ENCODE data around the gene ATP1B3. TPM values are rescaled to one million over a fixed set of nuclear protein-coding genes. Genes with fewer than 3 reads are reported as not detected.
"Not testable (repeated sequence)": the region's sequence is repeated elsewhere in the genome, so short reads cannot be mapped to it uniquely, and the experiment has no call there.

The ATP1B3 gene
- total RNA-seq, 1 experiment from 2014 or later: 155 TPM

- H3K9me3 ChIP-seq: no peaks in the 10 kb centered on the region
- BruUV-seq (replicated peaks): no TSS peak
- ChIA-PET POLR2A (no interaction called here), CTCF (no interaction called here)
- no peaks in the 10 kb centered on the region for H3K4me1 ChIP-seq
- no peaks in the 10 kb centered on the region for H3K4me1 Mint-ChIP-seq (ENCODE audit: low read depth, unreplicated experiment)
- H3K27ac Mint-ChIP-seq (ENCODE audit: unreplicated experiment): no peak overlapping the region
- H3K36me3 ChIP-seq (ENCODE audit: control insufficient read depth, insufficient read depth, low read length): no peaks in the 10 kb centered on the region; the same call in 1 of the 2 replicates
- TF ChIP-seq, protein P1, sequence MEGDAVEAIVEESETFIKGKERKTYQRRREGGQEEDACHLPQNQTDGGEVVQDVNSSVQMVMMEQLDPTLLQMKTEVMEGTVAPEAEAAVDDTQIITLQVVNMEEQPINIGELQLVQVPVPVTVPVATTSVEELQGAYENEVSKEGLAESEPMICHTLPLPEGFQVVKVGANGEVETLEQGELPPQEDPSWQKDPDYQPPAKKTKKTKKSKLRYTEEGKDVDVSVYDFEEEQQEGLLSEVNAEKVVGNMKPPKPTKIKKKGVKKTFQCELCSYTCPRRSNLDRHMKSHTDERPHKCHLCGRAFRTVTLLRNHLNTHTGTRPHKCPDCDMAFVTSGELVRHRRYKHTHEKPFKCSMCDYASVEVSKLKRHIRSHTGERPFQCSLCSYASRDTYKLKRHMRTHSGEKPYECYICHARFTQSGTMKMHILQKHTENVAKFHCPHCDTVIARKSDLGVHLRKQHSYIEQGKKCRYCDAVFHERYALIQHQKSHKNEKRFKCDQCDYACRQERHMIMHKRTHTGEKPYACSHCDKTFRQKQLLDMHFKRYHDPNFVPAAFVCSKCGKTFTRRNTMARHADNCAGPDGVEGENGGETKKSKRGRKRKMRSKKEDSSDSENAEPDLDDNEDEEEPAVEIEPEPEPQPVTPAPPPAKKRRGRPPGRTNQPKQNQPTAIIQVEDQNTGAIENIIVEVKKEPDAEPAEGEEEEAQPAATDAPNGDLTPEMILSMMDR (IDR thresholded peaks at IDR 0.05; ENCODE audit: insufficient read depth in 1 of 2, low read depth in 1 of 2, low read length in 1 of 2, severe bottlenecking in 1 of 2, unreplicated experiment in 1 of 2): no peak
- no peaks in the 10 kb centered on the region for H3K9me3 Mint-ChIP-seq (ENCODE audit: unreplicated experiment)
- no peaks in the 10 kb centered on the region for H3K27me3 ChIP-seq (replicated peaks; ENCODE audit: control insufficient read depth, insufficient read depth, low read length)
- no peaks in the 10 kb centered on the region for H3K27me3 Mint-ChIP-seq (ENCODE audit: insufficient read depth, unreplicated experiment)
- DNase-seq: no peak
- intact Hi-C loops (cut with micrococcal nuclease; ENCODE audit: unreplicated experiment): no loop called here
- no peak overlapping the region for H3K4me3 ChIP-seq (ENCODE audit: low read depth, low read length)
- H3K36me3 Mint-ChIP-seq (ENCODE audit: insufficient read depth, unreplicated experiment): no peaks in the 10 kb centered on the region
- H3K4me3 Mint-ChIP-seq (ENCODE audit: unreplicated experiment): no peak overlapping the region
Measured at GRCh38 chr3:141971571-141971970, 95.1 kb downstream of the ATP1B3 start.

DNA sequence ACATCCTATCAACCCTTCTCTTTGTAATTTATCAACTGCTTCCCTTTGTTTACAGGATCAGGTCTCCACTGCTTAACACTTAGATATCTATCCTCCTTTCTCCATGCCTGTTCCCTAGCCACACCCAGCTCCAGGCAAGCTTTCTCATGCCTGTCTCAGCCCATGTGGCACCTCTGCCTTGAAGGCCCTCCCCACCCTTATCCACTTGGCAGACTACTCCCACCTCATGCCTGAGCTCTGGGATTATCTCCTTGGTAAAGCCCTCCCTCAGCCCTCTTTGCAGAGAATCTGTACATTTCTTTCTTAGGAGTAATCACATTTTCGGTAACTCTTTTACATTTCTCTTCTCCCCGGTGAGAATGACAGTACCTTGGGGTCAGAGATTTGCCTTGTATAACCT lies 96.0 kb downstream of the ATP1B3 start:
- H3K27me3 ChIP-seq (replicated peaks; ENCODE audit: control insufficient read depth, insufficient read depth, low read length): no peaks in the 10 kb centered on the region
- Mint-ChIP-seq H3K27me3 (ENCODE audit: insufficient read depth, unreplicated experiment) (no peaks in the 10 kb centered on the region), H3K4me1 (ENCODE audit: low read depth, unreplicated experiment) (no peaks in the 10 kb centered on the region), H3K4me3 (ENCODE audit: unreplicated experiment) (no peak overlapping the region), H3K9me3 (ENCODE audit: unreplicated experiment) (no peaks in the 10 kb centered on the region), H3K27ac (ENCODE audit: unreplicated experiment) (no peak overlapping the region), H3K36me3 (ENCODE audit: insufficient read depth, unreplicated experiment) (no peaks in the 10 kb centered on the region)
- no peaks in the 10 kb centered on the region; the same call in 1 of the 2 replicates for H3K36me3 ChIP-seq (ENCODE audit: control insufficient read depth, insufficient read depth, low read length)
- BruUV-seq (replicated peaks): no TSS peak
- H3K4me3 ChIP-seq (ENCODE audit: low read depth, low read length): no peak overlapping the region
- TF ChIP-seq, protein P1 (IDR thresholded peaks at IDR 0.05; ENCODE audit: insufficient read depth in 1 of 2, low read depth in 1 of 2, low read length in 1 of 2, severe bottlenecking in 1 of 2, unreplicated experiment in 1 of 2): no peak
- CTCF ChIA-PET: no interaction called here
- intact Hi-C loops (cut with micrococcal nuclease; ENCODE audit: unreplicated experiment): no loop called here
- H3K4me1 ChIP-seq: no peaks in the 10 kb centered on the region
- no peaks in the 10 kb centered on the region for H3K9me3 ChIP-seq
- DNase-seq: no peak
- POLR2A ChIA-PET: no interaction called here

DNA sequence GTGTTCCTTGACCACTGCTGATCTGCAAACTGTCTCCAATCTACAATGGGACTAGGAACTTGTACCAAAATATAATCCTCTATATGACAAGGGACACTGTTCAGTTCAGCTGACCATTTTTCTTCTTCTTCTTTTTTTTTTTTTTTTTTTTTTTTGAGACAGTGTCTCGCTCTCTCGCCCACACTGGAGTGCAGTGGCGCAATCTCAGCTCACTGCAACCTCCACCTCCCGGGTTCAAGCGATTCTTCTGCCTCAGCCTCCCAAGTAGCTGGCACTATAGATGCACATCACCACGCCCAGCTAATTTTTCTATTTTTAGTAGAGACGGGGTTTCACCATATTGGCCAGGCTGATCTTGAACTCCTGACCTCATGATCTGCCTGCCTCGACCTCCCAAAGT lies 98.3 kb downstream of the ATP1B3 start:
- BruUV-seq (replicated peaks); H3K4me1 Mint-ChIP-seq (ENCODE audit: low read depth, unreplicated experiment); POLR2A ChIA-PET; H3K36me3 Mint-ChIP-seq (ENCODE audit: insufficient read depth, unreplicated experiment); H3K4me3 Mint-ChIP-seq (ENCODE audit: unreplicated experiment); H3K36me3 ChIP-seq (ENCODE audit: control insufficient read depth, insufficient read depth, low read length); H3K4me3 ChIP-seq (ENCODE audit: low read depth, low read length); H3K27ac Mint-ChIP-seq (ENCODE audit: unreplicated experiment); H3K4me1 ChIP-seq; H3K27me3 Mint-ChIP-seq (ENCODE audit: insufficient read depth, unreplicated experiment); CTCF ChIA-PET; DNase-seq; H3K9me3 ChIP-seq; H3K9me3 Mint-ChIP-seq (ENCODE audit: unreplicated experiment); H3K27me3 ChIP-seq (replicated peaks; ENCODE audit: control insufficient read depth, insufficient read depth, low read length); intact Hi-C loops (cut with micrococcal nuclease; ENCODE audit: unreplicated experiment): not testable (repeated sequence)

Other genes with a start within 250 kb of the ATP1B3 start
- 87.7 and 96.3 TPM in 2 replicates for gene RNF7, start 138.3 kb upstream of the ATP1B3 start, total RNA-seq (2022)
- not detected in 2 replicates for gene GRK7, start 113.2 kb upstream of the ATP1B3 start, total RNA-seq (2022)

All from Caco-2 (cell line).